Endometrium (tissue), 2 donors: Measurements from ENCODE around the gene SEC63.
A peak's percentile ranks its signal among the peaks of the same experiment; 100 is the strongest.
"Not testable (repeated sequence)": the region's sequence is repeated elsewhere in the genome, so short reads cannot be mapped to it uniquely, and the experiment has no call there.

Source experiments
- FAIRE-seq: peaks from 2 replicates; lab custom pipeline; 2012; peaks lifted over from hg19 to GRCh38; lab: Jason Lieb, UNC
- donor health status: control.
- donor health status: control.

SEC63 gene, protein sequence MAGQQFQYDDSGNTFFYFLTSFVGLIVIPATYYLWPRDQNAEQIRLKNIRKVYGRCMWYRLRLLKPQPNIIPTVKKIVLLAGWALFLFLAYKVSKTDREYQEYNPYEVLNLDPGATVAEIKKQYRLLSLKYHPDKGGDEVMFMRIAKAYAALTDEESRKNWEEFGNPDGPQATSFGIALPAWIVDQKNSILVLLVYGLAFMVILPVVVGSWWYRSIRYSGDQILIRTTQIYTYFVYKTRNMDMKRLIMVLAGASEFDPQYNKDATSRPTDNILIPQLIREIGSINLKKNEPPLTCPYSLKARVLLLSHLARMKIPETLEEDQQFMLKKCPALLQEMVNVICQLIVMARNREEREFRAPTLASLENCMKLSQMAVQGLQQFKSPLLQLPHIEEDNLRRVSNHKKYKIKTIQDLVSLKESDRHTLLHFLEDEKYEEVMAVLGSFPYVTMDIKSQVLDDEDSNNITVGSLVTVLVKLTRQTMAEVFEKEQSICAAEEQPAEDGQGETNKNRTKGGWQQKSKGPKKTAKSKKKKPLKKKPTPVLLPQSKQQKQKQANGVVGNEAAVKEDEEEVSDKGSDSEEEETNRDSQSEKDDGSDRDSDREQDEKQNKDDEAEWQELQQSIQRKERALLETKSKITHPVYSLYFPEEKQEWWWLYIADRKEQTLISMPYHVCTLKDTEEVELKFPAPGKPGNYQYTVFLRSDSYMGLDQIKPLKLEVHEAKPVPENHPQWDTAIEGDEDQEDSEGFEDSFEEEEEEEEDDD

DNA sequence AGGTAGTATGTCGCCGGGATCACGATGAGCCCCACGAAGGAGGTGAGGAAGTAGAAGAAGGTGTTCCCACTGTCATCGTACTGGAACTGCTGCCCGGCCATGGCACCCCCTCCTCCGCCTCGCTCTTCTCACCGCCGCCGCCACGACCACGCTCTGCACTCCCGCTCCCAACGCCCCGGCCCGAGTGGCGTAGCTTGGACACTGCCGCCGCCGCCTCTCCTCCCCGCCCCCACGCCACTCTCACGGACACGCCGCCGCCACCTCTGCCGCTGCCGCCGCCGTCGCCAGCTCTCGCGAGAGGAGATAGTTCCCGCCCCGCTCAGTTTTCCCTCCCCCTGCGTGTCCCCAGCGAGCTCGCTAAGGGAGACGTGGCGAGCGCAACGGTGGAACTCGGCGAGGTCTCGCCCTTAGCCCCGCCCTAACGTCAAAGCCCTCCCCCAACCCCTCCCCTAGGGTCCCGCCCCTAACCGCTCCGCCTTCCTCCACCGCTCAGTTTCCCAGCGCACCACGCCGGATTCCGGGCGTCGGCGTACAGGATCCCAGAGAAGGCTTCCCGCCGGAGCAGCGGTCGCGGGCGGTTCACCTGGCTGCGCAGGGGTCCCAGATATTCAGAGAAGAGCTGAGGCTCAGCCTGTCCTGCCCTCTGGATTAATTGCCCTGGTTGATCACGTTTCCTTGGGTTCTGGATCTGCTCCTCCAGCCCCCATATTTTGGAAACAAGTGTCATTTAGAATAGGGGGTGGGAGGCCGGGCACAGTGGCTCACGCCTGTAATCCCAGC is at the start of gene SEC63:
SEC63 (minus strand) TSS at position 300 of the 780 bp plus-strand sequence; CDS start at position 101, 199 bp downstream.
- FAIRE-seq: no peak

DNA sequence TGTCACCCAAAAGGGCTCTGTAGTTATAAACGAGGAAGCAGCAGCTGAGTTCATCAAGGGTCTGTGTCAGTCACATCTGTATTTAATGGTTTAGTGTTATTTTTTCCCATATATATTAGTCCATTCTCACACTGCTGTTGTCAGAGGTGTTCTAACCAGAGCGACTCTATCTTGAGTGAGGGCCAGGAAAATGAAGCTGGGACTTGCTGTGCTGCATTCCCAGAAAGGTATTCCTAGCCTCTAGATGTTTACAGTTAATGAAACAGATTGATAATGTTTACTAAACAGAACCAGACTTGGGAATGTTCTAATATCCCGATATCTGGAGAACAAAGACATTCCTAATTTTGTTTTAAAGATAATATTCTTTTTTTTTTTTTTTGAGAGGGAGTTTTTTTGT is 48.0 kb upstream of the SEC63 start:
- no peak for FAIRE-seq

DNA sequence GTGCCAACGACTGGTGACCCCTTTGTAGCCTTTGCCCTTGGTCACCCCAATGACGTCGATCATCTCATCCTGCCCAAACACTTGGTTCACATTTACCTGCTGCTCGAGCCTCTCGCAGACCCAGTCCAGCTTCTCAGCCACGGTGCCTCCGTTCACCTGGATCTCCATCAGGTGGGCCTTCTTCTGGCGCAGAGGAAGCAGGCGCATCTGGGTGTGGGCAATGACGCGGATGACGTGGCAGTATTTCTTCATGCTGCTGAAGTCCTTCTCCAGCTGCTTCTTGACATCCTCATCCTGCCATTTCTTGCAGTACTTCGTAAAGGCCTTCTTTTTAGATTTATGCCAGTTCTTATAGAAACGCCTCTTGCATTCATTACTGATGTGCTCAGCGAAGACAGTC is 46.9 kb upstream of the SEC63 start:
- no peak for FAIRE-seq

DNA sequence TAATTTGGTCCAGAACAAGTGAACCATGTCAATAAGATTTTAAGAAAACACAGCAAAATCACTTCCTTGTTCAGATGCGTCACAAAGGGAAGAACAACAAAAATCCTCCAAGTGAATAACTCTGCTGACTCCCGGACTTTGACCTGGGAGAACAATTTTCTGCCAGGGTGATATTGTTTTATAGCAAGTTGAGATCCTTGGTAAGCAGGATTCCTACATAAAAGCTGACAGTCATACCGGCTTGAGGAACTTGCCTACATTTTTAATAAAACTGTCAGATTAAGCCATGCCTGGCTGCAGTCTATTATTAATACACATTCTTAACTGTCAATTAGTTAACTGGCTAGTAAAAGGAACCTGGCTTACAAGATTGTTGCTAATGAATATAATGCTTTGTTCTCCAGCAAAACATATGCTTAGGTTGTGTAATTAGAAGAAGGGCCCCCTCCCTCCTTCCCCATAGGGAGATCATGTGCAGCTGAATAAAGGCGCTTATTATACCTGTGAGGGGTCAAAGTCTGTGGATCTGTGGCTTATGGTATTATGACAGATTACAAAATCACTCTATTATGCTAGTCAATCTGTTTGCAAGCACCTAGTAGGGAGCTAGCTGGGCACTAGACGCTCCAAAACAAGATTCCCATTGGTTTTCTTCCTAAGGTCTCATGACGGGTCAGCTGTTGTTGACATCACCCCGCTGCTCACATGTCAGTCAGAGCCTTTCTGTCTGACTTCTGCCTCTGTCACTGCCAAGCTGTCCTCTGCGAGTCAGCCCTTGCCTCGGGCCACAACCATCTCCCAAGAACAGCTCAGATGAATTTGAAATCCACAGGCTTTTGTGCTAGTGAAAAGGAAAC is 44.6 kb upstream of the SEC63 start:
- no peak for FAIRE-seq

DNA sequence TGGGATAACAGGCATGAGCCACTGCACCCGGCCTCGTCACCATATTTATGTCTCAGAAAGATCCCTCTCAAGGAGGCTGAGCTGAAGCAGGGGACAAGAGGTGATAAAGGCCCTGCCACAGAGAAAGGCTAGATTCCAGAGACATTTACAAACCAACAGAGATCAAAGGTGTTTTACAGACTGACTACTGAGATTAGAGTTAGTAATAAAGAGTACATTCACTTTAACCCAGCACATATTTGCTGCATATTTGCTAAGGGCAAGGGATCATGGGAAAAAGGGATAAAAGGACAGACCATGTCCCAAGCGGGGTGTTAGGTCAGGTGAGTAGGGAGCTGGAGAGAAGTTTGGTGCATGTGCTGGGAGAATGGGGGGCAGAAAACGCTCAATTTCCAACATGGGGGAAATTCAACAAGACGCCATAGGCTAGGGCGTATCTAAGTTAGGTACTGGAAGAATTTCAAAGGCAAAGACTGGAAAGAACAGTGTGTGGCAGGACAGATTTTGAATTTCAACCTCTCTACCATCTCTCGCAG is 43.8 kb upstream of the SEC63 start:
- no peak for FAIRE-seq

DNA sequence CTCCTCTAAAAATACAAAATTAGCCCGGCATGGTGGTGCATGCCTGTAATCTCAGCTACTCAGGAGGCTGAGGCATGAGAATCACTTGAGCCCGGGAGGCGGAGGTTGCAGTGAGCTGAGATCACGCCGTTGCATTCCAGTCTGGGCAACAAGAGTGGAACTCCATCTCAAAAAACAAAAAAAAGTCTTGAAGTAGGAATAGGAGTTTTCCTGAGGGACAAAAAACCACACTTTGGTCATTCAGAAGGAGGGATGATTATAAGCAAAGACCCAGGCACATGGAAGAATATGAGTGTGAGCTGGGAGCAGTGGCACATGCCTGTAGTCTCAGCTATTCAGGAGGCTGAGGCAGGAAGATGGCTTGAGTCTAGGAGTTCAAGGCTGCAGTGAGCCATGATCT is 42.3 kb upstream of the SEC63 start:
- not testable (repeated sequence) for FAIRE-seq

DNA sequence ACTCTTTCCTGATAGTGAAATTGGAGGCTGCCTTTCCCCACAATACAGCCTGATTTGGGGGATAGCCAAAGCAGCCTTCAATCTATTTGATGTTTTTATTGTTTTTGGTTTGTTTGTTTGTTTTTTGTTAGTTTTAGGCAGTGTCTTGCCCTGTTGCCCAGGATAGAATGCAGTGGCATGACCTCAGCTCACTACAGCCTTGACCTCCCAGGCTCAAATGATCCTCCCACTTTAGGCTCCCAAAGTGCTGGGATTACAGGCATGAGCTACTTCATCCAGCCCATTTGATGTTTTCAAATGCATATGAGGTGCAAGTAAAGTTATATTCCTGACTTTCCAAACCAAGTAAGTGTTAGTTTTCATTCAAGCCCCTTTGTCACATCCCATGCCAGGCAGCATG is 41.3 kb upstream of the SEC63 start:
- FAIRE-seq: no peak

DNA sequence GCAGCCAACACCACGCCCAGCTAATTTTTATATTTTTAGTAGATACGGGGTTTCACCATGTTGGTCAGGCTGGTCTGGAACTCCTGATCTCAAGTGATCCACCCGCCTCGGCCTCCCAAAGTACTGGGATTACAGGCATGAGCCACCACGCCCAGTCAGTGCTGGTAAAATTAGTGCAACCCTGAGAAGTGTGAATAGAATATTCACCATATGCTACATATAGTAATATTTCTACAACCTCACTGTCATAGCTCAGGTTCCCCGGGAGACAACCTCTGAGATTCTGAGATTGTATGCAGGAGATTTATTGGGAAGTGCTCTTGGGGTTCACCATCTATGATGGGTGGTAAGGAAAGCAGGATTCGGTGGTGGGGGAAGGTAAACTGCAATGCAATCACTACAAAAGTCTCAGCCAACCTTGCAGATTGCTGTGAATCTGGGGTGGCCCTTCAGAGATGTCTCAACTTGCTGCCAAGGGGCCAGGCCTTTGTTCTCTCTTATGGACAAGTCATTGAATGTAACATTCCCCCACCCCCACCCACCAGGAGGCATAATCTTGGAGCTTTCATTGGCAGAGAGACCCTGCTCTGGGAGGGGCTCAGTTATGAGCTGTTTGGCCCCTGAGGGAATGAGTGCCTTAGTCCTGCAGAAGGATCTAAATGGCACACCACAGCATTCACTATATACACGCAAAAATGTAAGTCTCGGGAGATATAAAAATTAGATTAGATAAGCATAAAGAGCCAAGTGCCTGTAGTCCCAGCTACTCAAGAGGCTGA is 34.0 kb upstream of the SEC63 start:
- FAIRE-seq: no peak

DNA sequence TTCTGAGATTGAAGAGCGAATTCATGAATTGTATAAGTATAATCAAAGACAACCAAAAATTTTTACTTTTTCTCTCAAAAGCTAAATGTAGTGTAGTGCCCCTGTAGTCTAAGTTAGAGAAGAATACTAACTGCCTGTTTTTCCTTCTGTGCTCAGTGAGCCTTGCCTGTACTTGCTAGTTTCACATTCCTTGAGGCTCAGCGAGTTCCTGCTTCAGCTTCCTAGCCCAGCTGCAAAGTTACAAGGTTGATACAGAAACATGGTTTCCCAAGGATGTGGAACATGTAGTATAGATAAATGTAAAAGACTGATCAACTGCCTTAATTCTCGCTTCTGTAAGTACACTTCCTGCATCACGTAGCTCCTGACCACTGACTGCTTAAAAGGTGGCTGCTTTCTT is 33.1 kb upstream of the SEC63 start:
- FAIRE-seq: no peak

DNA sequence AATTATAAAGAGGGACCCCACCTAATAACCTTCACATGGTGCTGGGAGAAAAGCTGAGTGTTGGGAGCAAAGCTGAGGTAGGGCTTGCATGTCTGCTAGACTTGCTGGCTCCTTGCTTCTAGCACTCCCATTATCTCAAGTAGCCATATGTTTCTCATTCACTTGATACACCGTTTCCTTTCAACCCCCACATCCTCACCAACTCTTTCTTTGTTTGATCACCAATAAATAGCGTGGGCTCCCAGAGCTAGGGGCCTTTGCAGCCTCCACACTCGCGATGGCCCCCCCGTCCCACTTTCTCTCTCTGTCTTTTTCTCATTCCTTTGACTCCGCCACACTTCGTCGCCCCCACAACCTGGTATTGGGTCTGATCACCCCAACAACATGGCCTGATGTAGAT is 32.6 kb upstream of the SEC63 start:
- FAIRE-seq: not testable (repeated sequence)

DNA sequence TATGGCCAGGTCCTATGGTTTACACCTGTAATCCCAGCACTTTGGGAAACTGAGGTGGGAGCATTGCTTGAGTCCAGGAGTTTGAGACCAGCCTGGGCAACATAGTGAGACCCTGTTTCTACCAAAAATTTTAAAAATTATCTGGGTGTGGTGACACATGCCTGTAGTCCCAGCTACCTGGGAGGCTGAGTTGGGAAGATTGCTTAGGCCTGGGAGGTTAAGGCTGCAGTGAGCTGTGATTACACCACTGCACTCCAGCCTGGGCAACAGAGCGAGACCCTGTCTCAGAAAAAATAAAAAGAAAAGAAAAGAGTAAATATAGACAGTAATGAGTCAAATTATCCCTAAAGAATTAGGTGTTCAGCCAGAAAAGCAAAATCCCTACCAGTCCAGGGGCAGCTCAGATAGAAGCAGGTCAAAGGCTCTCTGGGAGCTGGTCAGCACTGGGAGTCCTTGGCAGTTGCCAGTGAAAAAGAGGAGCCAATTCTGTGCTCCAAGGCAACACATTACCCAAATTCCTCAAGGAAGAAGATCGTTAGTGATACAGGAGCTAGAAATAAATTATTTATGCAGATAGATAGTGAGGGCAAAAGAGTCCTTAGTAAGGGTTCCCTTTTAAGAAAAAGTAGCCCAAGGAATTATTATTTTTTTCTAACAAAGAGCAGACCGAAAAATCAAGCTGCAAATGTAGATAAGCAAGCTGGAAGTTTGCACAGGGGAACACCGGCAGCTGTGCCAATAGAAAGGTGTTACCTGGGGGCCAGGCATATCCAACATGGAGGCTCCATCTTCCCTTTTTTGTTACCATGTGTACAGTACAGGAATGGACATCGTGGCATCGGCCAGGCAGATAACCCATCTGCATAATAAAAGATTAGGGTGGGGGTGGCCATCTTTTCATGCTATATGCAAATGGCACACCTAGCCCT is 31.4 kb upstream of the SEC63 start:
- no peak for FAIRE-seq

DNA sequence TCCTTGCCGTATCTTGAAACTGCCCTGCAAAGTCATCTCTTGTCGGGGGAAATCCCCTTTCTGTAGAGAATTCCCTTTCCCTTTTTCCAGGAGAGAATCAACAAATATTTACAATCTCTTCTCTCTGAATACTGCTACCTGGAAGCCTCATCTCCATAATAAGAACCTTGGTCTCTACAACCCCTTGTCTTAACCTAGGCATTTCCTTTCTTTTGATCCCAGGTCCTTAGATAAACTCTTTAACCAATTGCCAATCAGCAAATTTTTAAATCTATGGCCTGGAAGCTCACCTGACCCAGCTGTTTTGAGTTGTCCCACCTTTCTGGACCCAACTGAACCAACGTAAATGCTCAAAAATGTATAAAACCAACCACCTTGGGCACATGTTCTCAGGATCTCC is 30.6 kb upstream of the SEC63 start:
- FAIRE-seq: no peak

DNA sequence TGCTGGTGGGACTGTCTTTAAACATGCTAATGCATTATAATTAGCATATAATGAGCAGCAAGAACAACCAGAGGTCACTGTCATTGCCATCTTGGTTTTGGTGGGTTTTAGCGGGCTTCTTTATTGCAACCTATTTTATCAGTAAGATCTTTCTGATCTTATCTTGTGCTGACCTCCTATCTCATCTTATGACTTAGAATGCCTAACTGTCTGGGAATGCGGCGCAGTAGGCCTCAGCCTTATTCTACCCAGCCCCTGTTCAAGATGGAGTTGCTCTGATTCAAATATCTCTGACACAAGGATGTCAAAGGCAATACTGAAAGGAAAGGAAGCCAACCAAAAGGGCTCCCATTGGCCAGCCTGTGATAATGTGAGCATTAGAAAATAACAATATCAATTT is 29.8 kb upstream of the SEC63 start:
- no peak for FAIRE-seq

DNA sequence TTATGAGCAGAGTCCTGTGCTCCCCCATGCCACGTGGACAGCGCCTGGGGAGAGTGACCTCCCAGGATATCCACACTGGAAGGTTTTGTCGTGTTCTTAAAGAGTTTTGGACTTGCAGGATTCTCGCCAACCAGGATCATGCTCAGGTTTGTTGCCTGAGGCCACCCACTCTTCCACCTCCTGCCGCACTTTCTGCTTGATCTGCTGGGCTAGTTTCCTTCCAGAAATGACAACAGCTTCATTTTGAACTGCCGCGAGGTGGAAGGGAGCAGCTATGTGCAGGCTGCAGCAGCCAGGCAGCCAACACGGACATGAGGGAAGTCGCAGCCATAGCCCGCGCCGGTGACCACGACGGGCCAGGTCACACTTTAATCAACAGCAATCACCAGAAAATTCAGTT is 27.7 kb upstream of the SEC63 start:
- FAIRE-seq: no peak

DNA sequence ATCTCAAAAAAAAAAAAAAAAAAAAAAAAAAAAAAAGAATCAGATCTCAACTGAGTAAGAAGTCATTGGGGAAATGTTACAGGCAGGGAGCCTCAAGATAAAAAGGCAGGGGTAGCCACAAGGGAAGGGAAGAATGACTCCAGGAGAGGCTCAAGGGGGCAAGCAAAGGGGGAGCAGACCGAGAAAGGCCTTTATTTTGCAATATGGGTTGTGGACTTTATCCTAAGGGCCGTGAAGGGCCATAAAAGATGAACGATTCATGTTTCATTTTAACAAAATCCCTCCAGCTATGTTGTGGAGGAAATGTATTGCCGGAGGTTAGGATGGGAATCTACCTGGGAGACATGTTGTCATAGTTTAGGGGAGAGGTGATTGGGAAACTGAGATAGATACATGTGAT is 25.8 kb upstream of the SEC63 start:
- FAIRE-seq: no peak

DNA sequence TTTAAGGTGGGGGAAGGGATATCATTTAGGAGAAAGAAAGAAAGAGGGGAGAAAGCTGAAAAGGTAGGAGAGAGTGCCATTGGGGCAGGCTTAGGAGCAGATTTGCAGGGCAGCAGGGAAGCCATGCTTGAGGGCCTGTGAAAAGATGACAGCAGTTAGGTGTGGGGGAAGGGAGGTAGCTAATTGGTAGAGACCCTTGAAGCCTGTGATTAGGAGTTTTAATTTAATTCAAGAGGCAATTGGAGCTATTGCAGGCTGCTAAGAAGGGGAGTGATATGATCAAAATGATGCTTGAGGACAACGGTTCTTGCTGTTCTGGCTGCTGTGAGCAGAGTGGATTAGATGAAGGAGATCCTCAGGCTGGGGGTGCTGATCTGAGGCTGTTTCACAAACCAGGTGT is 24.5 kb upstream of the SEC63 start:
- no peak for FAIRE-seq

DNA sequence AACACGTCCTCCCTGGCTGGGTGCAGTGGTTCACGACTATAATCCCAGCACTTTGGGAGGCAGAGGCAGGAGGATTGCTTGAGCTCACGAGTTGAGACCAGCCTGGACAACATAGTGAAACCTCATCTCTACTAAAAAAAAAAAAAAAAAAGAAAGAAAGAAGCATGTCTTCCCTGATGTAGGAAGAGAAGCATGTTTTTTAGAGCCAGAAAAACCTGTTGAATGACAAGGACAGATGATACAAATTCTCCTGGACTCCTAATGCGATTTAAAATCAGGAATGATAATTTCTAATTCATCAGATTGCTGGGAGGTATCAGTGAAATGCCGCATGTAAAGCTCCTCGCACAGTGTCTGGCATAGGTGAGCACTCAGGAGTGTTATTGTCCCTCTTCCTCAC is 23.7 kb upstream of the SEC63 start:
- no peak for FAIRE-seq

DNA sequence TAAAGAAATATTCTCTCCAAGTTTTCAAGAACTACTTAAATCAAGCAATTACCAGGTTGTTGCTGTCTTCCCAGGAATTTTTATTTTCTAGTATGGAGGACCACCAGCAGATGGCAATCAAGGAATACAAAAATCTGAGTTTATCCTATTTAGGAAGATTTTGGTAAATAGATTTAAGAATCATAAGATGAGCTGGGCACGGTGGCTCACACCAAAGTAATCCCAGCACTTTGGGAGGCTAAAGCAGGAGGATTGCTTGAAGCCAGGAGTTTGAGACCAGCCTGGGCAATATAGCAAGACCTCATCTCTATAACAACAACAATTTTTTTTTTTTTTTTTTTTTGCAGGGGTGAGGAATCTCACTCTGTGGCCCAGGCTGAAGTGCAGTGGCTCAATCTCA is 19.3 kb upstream of the SEC63 start:
- peak; percentile 59 for FAIRE-seq

DNA sequence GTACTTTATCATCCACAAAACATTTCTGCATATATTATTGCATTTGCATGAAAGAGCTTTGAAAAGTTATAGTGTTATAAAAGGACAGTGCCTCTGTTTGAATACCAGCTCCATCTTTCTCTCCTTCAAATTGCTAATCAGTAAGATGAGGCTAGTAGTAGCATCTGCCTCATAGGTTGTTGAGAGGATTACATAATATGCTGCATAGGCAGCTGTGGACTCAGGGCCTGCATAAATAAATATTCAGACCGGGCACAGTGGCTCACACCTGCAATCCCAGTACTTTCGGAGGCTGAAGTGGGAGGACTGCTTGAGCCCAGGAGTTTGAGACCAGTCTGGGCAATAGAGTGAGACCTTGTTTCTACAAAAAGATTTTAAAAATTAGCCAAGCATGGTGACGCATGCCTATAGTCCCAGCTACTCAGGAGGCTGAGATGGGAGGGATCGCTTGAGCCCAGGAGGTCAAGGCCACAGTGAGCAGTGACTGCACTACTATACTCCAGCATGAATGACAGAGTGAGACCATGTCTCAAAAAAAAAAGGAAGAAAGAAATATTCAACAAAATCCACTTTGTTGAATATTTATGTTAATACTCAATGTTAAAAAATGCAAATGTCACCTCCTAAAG is 18.3 kb upstream of the SEC63 start:
- FAIRE-seq: no peak
